K562 (cell line): Measurements from ENCODE around the gene COQ4. TPM values are rescaled to one million over a fixed set of nuclear protein-coding genes. Genes with fewer than 3 reads are reported as not detected.
A peak's percentile ranks its signal among the peaks of the same experiment; 100 is the strongest.

Experiments used
- DACH1 ChIP-seq: fragments of 450-650 bp; IDR thresholded peaks from 2 replicates; pipeline ENCODE4 v1.6.1; 2018; ENCODE audit not compliant: partially characterized antibody
- FOS ChIP-seq: IDR thresholded peaks from 3 replicates; pipeline ENCODE4 v1.6.1; 2011; ENCODE audit not compliant: insufficient read length; ENCODE audit errors: extremely low read depth
- FOXK1 ChIP-seq: sonication (generic); formaldehyde crosslinking; IDR thresholded peaks from 2 replicates; pipeline ENCODE4 v1.8.0; 2022; ENCODE audit warnings: missing genetic modification reagents, mild to moderate bottlenecking, borderline replicate concordance
- HEY1 ChIP-seq: fragments of 250-450 bp; sonication (Bioruptor Pico); IDR thresholded peaks from 2 replicates; pipeline ENCODE4 v1.5.0; 2020; ENCODE audit warnings: mild to moderate bottlenecking, moderate library complexity, borderline replicate concordance
- MGA ChIP-seq: fragments of 450-650 bp; IDR thresholded peaks from 2 replicates; pipeline ENCODE4 v1.6.1; 2016; ENCODE audit warnings: mild to moderate bottlenecking, moderate library complexity
- NRF1 ChIP-seq, 2 experiments: fragments of 450-650 bp; IDR thresholded peaks in 1 of 2; conservative IDR thresholded peaks in 1 of 2; 2 replicates each; pipeline ENCODE4 v1.6.1; 2014; ENCODE audit warnings: mild to moderate bottlenecking in 2 of 2
- POLR2G ChIP-seq: fragments of 200-400 bp; formaldehyde crosslinking; IDR thresholded peaks from 2 replicates; pipeline ENCODE4 v1.6.1; 2017; ENCODE audit warnings: low read depth, mild to moderate bottlenecking, antibody characterized with exemption, low read length, moderate library complexity
- SMAD4 ChIP-seq: fragments of 250-450 bp; sonication (Bioruptor Pico); conservative IDR thresholded peaks from 2 replicates; pipeline ENCODE4 v1.8.0; 2021; ENCODE audit warnings: inconsistent platforms, mild to moderate bottlenecking, moderate library complexity
- TOE1 ChIP-seq, 2 experiments: fragments of 450-650 bp in 1 of 2; sonication (generic) in 1 of 2; formaldehyde crosslinking in 1 of 2; IDR thresholded peaks; 2 replicates each; pipeline versions ENCODE4 v1.7.1 to v1.8.0; 2016 to 2022; ENCODE audit warnings: borderline replicate concordance in 2 of 2, mild to moderate bottlenecking in 2 of 2, antibody characterized with exemption in 1 of 2, inconsistent platforms in 1 of 2, low read depth in 1 of 2, missing genetic modification reagents in 1 of 2, moderate library complexity in 1 of 2
- ZBTB34 ChIP-seq: fragments of 250-450 bp; sonication (Bioruptor Pico); IDR thresholded peaks from 2 replicates; pipeline ENCODE4 v1.8.0; 2021; ENCODE audit warnings: mild to moderate bottlenecking, moderate library complexity
- ZFX ChIP-seq: sonication (generic); formaldehyde crosslinking; IDR thresholded peaks from 2 replicates; pipeline ENCODE4 v1.8.0; 2022; ENCODE audit warnings: mild to moderate bottlenecking, missing genetic modification reagents, moderate library complexity
- ZNF174 ChIP-seq: fragments of 250-450 bp; sonication (Bioruptor Pico); IDR thresholded peaks from 2 replicates; pipeline ENCODE4 v1.4.0; 2020; ENCODE audit warnings: mild to moderate bottlenecking
- polyA plus RNA-seq, 8 experiments: library from polyadenylated mRNA; depleted of rRNA in 4 of 8; stranded (reverse) in 5 of 8; unstranded in 3 of 8; fragments of >200 nt; fragmentation: Nextera tagmentation in 2 of 8; fragmentation: Illumina TruSeq in 1 of 8; extraction: Ambion mirVana in 2 of 8; extraction: Trizol in 1 of 8; gene quantifications; 2 replicates each; pipeline versions ENCODE4 v1.2.1 to v1.2.3, GENCODE V29; 2011 to 2014; ENCODE audit warnings: inconsistent platforms in 1 of 8, missing spikeins in 1 of 8
- total RNA-seq, 7 experiments: library from RNA; depleted of rRNA in 6 of 7; stranded (reverse); fragments of >200 nt in 6 of 7; fragmentation: Illumina TruSeq in 2 of 7; extraction: Trizol in 2 of 7; gene quantifications; 2 replicates each; pipeline versions ENCODE4 v1.2.1 to v1.2.3, GENCODE V29; 2011 to 2021; ENCODE audit warnings: low replicate concordance in 1 of 7

The COQ4 gene
- total and polyA plus RNA-seq, 9 of the 15 experiments (the other 6 are each of a cell fraction or from before 2014, with no cell fraction given) = 9.1 to 135 (median 67.2) TPM

- peak; percentile 79 for TF ChIP-seq POLR2G
- TF ChIP-seq ZNF174 (CRISPR knock-in tag) = no peak
- peak; percentile 87 to 90 for TF ChIP-seq NRF1 (conservative IDR thresholded peaks at IDR 0.05 in 1 of 2, IDR thresholded peaks at IDR 0.05 in 1 of 2)
- no peak for TF ChIP-seq MGA
- no peak for TF ChIP-seq FOS
- TF ChIP-seq SMAD4 = peak; percentile 65
- no peak for TF ChIP-seq ZFX (CRISPR knock-in tag)
- TF ChIP-seq HEY1 (CRISPR knock-in tag) = no peak; the same call in 1 of the 2 replicates
- TF ChIP-seq TOE1 (IDR thresholded peaks at IDR 0.05; ENCODE audit: borderline replicate concordance) = no peak
- TF ChIP-seq TOE1 (CRISPR knock-in tag; IDR thresholded peaks at IDR 0.05; ENCODE audit: borderline replicate concordance, low read depth) = peak; percentile 88
- TF ChIP-seq FOXK1 (CRISPR knock-in tag) = peak; percentile 71; the same call in 1 of the 2 replicates
- TF ChIP-seq ZBTB34 (CRISPR knock-in tag) = no peak
- no peak for TF ChIP-seq DACH1
- TF ChIP-seq, all 486 proteins: peak for 189
These were observed 17.4 kb downstream of the COQ4 start, which contains the start of gene SLC27A4 (continued) for GRCh38 chr9:128339761-128340690.
